GM18909 (cell line): ENCODE measurements around the gene COBL.

ENCODE experiments used
- ATAC-seq: cut with Tn5 transposase; IDR thresholded peaks from one replicate; pipeline ENCODE4 v1.9.1; 2021; ENCODE audit warnings: mild to moderate bottlenecking; ENCODE audit not compliant: unreplicated experiment, poor library complexity

Gene COBL

DNA sequence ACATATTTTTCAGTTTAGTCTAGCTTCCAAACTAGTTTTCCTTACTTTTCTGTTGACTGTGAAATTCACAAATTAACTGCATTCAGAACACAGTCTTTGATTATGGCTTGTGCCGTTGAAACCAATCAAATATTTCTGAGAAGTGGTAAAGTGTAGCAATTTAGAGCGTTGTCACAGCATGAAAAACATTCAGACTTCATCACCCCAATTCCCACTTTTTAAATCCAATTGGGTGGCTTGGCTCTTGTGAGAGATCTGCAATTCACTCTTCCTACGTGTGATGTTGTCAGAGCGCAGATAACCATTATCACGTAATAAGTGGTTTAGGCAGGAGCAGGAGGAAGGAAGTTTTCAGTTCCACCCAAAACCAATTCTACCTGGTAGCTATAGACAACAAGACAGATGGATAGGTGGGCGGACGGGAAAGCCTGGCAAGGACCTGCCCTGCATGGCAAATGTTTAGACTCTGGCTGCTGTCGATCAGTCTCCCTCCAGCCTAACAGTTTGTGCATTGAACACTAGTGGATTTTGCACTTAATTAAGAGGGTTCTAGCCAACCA, 8.9 kb downstream of the COBL start:
- no peak for ATAC-seq

DNA sequence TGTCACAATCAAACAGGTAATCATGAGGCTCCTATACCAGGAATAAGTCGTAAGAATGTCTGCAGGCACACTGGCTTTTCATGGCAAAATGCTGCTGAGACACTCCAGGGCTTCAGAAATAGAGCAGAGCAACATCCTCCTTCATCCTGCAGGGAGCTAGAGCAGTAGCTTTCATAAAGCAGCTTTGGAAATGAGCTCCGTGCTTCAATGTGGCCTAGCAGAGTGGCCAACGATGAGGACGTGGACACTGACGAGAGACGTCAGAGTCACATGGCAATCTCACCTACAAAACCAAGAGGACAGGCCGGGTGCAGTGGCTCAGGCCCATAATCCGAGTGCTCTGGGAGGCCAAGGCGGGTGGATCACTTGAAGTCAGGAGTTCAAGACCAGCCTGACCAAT, 9.8 kb downstream of the COBL start:
- ATAC-seq = no peak

DNA sequence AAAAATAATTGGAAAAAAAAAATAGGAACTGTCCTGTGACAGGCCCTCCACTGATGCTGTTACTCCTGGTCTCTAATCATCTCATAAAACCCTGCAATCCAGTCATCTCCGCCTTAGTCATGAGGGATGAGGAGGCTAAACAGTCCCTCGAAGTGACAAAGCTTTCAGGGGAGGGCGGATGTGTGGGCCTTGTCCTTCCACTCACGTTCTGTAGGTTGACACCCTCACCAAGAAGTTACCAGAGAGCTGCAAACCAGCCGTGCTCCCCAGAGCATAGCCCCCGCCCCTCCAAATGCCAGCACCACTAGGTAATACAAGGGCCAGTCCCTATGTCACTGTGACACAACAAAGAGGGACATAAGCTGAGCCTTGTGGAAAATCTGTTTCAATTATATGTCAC, 11.9 kb downstream of the COBL start:
- no peak for ATAC-seq

DNA sequence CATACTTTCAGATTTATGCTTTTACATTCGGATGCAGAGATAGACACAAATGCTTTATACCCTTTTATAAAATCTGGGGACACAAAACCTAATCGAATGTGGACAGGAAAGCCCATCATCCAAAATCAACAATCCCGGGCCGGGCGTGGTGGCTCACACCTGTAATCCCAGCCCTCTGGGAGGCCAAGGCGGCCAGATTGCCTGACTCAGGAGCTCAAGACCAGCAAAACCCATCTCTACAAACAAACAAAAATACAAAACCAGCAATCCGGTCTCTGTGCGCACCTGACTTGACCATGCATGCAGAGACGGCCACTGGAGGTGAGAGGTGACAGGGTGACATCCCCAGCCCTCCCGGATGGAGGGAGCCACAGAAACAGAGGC, 13.5 kb downstream of the COBL start:
- ATAC-seq = no peak

DNA sequence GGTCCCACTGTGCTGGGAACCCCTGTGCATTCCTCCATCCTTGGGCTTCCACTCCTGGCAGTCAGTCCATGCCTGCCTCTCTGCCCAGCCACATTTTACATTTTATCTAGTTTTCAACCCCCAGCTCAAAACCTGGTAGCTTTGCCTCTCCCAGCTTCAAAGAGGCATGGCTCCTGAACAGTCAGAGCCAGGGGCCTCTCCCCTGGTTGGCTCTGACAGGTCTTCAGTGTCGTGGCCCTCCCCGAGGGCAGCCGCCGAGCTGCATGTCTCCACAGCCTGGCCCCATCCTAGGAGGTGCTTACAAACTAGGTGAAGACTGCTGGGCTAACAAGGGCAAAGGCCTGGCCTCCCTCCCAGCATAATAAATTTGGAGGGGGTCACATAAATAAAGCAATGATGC, 14.8 kb downstream of the COBL start:
- no peak for ATAC-seq

- no peak for ATAC-seq
Measured at GRCh38 chr7:51300762-51301674, 15.6 kb downstream of the COBL start.

GRCh38 chr7:51299391-51300133, 17.0 kb downstream of the COBL start:
- no peak for ATAC-seq

- no peak for ATAC-seq
Measured at GRCh38 chr7:51298912-51299311, 17.7 kb downstream of the COBL start.

DNA sequence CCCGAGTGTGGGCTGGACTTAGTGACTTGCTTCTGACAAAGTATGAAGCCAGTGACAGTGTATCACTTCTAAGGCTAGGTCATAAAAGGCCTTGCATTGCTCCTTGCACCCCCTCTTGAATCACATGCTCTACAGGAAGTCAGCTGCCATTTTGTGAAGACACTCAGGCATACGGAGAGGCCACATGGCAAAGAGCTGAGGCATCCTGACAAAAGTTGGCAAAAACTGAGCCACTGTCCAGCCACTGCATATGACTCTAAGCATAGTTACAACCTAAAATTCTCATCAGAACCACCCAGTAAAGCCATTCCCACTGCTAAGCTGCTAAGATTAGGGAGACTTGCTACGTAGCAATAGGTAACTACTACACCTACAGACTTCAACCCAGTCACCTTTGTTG, 18.6 kb downstream of the COBL start:
- ATAC-seq = no peak

DNA sequence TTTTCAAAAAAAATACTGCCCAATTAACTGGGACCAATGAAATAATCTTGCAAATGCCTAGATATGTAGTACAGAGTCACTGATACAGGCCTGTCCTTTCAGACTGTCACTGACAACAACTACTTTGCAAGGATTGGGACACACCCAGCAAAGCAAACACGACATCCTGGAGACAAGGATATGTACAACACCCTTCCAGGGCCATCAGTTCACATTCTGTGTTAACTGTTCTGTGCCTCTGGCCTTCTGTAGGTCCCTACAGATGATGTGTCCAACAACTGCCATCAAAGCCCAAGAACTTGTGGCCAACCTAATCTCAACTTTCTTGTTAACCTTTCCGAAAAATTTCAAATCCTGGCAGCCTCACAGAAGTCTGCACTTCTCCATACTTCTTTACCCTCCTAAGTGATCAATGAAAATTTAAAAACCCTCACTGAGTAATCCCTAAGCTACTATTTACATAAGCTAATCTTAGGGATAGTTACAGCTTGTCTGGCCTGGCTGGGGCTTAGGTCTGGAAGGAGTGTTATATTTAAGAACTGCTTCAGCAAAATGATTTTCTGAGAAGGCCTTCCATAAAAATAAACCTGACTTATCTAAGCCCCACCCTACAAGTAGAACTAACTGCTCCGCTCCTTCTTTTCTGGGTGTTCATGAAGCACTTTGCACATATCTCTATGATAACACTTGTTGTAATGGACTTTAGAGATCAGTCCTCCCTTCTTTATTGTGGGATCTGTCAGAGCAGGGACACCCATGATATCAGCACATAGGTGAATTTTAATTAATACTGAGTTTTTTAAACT, 21.0 kb downstream of the COBL start:
- ATAC-seq = no peak

DNA sequence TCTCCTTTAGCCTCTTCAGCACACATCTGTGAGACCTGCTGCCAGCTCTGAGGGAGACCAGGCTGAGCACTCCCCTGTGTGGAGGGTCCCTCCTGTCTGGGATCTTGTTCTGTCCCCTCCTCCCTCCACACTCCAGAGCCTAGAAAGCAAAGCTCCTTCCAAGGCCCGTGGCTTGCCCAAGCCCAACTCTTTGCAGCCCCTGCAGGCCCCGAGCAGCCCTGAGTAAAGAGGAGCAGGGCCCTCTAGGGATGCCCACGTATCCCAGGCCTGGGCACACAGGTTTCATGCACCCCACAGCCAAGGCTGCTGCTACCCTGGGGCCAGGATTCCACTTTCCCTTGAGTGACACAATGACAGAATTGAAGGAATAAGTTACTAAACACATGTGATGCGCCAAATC, 24.0 kb downstream of the COBL start:
- no peak for ATAC-seq

DNA sequence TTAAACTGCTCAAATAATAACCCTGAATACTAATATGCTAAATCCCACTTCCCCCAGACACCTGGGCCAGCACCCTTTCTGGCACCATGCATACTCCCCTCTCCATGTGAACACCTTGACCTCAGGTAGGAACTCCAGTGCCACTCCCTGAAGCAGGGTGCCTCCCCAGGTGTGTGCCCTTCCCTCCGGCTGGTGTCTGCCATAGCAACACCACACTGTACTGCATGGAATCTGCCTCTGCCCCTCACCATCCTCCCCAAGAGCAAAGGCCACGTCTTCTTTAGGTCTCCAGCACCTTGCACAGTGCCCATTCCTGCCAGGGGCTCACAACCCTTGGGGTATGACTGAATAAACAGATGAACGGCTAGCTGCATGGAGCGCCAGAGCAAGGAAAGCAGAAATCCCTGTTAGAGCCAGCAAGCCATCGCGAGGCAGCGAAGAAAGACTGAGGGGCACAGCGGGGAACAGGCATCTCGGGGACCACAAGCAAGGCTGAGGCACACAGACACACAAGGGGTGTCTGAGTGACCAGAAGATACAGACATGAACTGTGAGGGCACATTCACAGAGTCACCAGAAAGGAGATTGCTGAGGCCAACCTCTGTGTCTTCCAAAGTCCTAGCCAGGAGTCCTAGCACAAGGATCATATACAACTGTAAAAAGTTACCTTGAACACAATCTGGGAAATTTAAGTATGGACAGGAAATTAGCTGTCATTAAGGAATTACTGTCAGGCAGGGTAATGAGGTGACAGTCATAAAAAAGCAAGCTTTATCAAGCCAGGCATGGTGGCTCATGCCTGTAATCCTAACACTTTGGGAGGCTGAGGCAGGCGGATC, 25.7 kb downstream of the COBL start:
- no peak for ATAC-seq

GRCh38 chr7:51290304-51290637, 26.3 kb downstream of the COBL start:
- no peak for ATAC-seq

GRCh38 chr7:51289623-51290303, 26.8 kb downstream of the COBL start:
- ATAC-seq = no peak

DNA sequence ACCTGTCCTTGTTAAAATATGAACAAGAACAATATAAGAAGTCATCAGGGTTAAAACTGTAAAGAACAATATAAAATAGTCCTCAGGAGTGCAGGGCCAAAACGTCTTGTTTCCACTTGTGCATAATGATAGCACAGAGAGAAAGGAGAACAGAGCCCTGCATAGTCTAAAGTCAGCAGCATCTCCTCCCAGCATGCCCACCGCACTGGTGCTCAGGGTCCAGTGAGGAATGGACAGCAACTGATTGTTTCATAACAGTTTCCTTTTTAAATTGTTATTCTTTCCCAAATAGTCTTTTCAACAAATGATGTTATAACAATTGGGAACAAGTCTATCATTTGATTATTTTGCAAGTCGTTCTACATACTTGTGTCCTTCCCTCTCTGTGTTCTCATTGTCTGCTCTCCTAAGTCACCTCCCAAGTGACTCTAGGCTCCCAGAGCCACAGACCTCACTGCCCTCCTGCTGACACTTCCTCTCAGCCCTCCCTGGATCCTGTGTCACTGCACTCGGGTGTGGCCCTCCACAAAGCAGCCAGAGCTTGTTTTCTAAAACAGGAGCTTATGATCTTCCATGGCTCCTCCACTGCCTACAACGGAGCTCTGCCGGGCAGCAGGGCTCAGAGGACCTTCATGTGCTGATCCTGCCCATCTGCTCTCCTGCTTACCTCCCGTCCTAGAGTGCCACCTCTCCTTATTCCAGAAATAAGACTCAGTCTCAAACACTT, 27.6 kb downstream of the COBL start:
- ATAC-seq = no peak

- ATAC-seq = no peak
Measured at GRCh38 chr7:51286401-51286800, 30.2 kb downstream of the COBL start.

DNA sequence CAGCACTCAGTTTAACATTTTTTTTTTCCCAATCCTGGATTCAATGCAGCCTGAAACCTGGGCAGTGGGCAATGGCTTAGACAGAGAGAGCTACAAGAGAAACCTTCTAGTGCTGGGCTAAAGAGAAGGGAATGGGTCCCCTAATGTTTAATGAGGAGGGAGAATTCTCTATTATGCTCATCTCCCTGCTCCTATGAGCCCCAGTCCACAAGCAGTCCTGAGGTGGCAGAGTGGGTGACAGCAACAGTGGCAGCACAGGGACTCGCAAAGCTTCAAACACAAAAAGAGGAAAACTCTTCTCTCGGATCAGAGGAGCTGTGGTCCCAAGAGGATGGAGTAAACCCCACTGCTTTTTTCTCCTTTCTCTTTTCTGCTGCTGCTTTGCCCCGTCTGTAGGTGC, 36.5 kb downstream of the COBL start:
- no peak for ATAC-seq

DNA sequence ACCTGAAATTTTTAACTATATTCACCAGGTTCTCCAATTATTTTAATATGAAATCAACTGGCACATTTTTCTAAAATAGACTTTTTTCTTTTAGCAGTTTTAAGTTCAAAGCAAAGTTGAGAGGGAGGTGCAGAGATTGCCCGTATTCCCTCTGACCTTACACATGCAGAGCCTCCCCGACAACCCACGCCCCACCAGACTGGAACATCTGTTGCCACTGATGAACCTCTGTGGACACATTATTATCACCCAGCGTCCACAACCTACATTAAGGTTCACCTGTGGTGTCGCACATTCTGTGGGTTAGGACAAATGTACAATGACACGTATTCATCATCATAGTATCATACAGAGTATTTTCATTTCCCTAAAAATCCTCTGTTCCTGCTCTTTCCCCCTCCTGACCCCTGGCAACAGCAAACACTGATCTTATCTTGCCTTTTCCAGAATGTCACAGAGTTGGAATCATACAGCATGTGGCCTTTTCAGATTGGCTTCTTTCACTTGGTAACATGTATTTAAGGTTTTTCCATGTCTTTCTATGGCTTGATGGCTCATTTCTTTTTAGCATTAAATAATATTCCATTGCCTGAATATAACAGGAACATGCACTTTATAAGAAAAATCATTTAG, 37.1 kb downstream of the COBL start:
- ATAC-seq = no peak
